HCT116 (cell line): ENCODE data around the gene LIN7A. TPM values are rescaled to one million over a fixed set of nuclear protein-coding genes. Genes with fewer than 3 reads are reported as not detected.

ENCODE experiments used
- ATAC-seq: fragments of 200-7000 bp; cut with Tn5 transposase; 2 replicates; pipeline ENCODE4 v1.9.1; 2020; ENCODE audit warnings: mild to moderate bottlenecking, moderate library complexity
- BruUV-seq: library from RNA; stranded (reverse); fragments of 400-500 nt; replicated peaks from 2 replicates; lab custom pipeline; 2021; lab: Mats Ljungman, UMichigan
- CTCF ChIA-PET: fragments of 300-600 bp; sonication (Branson Sonifier 250); formaldehyde crosslinking; loops from one replicate; lab custom pipeline; 2021; ENCODE audit warnings: antibody characterized with exemption; lab: Charles Lee
- POLR2A ChIA-PET: fragments of 300-600, 350-600 bp; sonication (Branson Sonifier 250); formaldehyde crosslinking; loops from one replicate; lab custom pipeline; 2021; ENCODE audit warnings: antibody characterized with exemption; lab: Charles Lee
- RAD21 ChIA-PET, 2 experiments: fragments of 300-600 bp; sonication (Branson Sonifier 250); formaldehyde crosslinking; loops; one replicate each; lab custom pipeline; 2023; ENCODE audit warnings: low total read pairs in 2 of 2; ENCODE audit not compliant: uncharacterized antibody in 2 of 2, unreplicated experiment in 2 of 2, low non-redundant PET in 1 of 2; lab: Charles Lee
- DNase-seq: peaks from one replicate; pipeline ENCODE4 v3.0.0-alpha.2; 2010; ENCODE audit warnings: low read depth, low spot score
- H2AFZ ChIP-seq: fragments of 200-600 bp; shearing (Covaris generic), sonication (generic); 2 replicates; pipeline ENCODE4 v1.6.1; 2017; ENCODE audit warnings: low read depth, mixed run types, mixed read lengths, antibody characterized with exemption, low read length; ENCODE audit not compliant: poor library complexity, severe bottlenecking
- H3K27ac ChIP-seq: 2 replicates; pipeline ENCODE4 v1.5.1; 2012; ENCODE audit warnings: low read depth, low read length
- H3K27me3 ChIP-seq: fragments of 200-600 bp; sonication (generic); 2 replicates; pipeline ENCODE4 v1.6.1; 2016; ENCODE audit warnings: mixed run types, low read length, mixed read lengths; ENCODE audit not compliant: insufficient read depth
- H3K36me3 ChIP-seq, 2 experiments: fragments of 200-500 bp in 1 of 2; fragments of 200-600 bp in 1 of 2; sonication (Bioruptor generic) in 1 of 2; sonication (generic) in 1 of 2; 2 replicates each; pipeline versions ENCODE4 v1.5.1 to v1.6.1; 2014 to 2016; ENCODE audit warnings: low read length in 2 of 2, inconsistent platforms in 1 of 2, mixed read lengths in 1 of 2, mixed run types in 1 of 2; ENCODE audit not compliant: insufficient read depth in 2 of 2, control insufficient read depth in 1 of 2
- H3K4me1 ChIP-seq, 2 experiments: fragments of 200-600 bp in 1 of 2; sonication (generic) in 1 of 2; 2 replicates each; pipeline versions ENCODE4 v1.5.1 to v1.6.1; 2012 to 2017; ENCODE audit warnings: low read length in 2 of 2, inconsistent platforms in 1 of 2, mild to moderate bottlenecking in 1 of 2, mixed read lengths in 1 of 2, mixed run types in 1 of 2, moderate library complexity in 1 of 2; ENCODE audit not compliant: insufficient read depth in 2 of 2, control insufficient read depth in 1 of 2
- H3K4me2 ChIP-seq: fragments of 200-600 bp; sonication (generic); 2 replicates; pipeline ENCODE4 v1.6.1; 2017; ENCODE audit warnings: mixed run types, low read length, mixed read lengths
- H3K4me3 ChIP-seq, 2 experiments: fragments of 200-600 bp in 1 of 2; sonication (generic) in 1 of 2; replicated peaks in 1 of 2; 2 replicates each; pipeline ENCODE4 v1.5.1; 2011 to 2016; ENCODE audit warnings: low read length in 2 of 2, control low read depth in 1 of 2, low read depth in 1 of 2, mild to moderate bottlenecking in 1 of 2, mixed read lengths in 1 of 2, mixed run types in 1 of 2
- H3K79me2 ChIP-seq: fragments of 200-600 bp; sonication (generic); 2 replicates; pipeline ENCODE4 v1.6.1; 2017; ENCODE audit warnings: mild to moderate bottlenecking, mixed run types, low read length, moderate library complexity, mixed read lengths; ENCODE audit not compliant: insufficient read depth
- H3K9ac ChIP-seq: fragments of 200-600 bp; sonication (generic); 2 replicates; pipeline ENCODE4 v1.6.1; 2016; ENCODE audit warnings: low read length, mixed read lengths
- H3K9me2 ChIP-seq: fragments of 200-600 bp; sonication (generic), shearing (Covaris generic); 2 replicates; pipeline ENCODE4 v1.6.1; 2017; ENCODE audit warnings: mixed run types, mild to moderate bottlenecking, moderate library complexity; ENCODE audit not compliant: insufficient read depth
- H3K9me3 ChIP-seq, 2 experiments: fragments of 200-500 bp in 1 of 2; fragments of 200-600 bp in 1 of 2; sonication (Bioruptor generic) in 1 of 2; sonication (generic) in 1 of 2; 2 replicates each; pipeline ENCODE4 v1.6.1; 2014 to 2017; ENCODE audit warnings: low read length in 2 of 2, mixed read lengths in 2 of 2, inconsistent platforms in 1 of 2, low read depth in 1 of 2, mild to moderate bottlenecking in 1 of 2, mixed run types in 1 of 2, moderate library complexity in 1 of 2; ENCODE audit not compliant: control insufficient read depth in 1 of 2, insufficient read depth in 1 of 2
- H4K20me1 ChIP-seq: fragments of 200-600 bp; sonication (generic), shearing (Covaris generic); 2 replicates; pipeline ENCODE4 v1.6.1; 2017; ENCODE audit warnings: mixed run types, mild to moderate bottlenecking, moderate library complexity; ENCODE audit not compliant: insufficient read depth
- CBX3 ChIP-seq: IDR thresholded peaks from 2 replicates; pipeline ENCODE4 v1.6.1; 2012; ENCODE audit warnings: low read depth
- EGR1 ChIP-seq: IDR thresholded peaks from 2 replicates; pipeline ENCODE4 v1.6.1; 2012; ENCODE audit warnings: low read depth
- ELF1 ChIP-seq: IDR thresholded peaks from 2 replicates; pipeline ENCODE4 v1.6.1; 2012; ENCODE audit warnings: low read depth, borderline replicate concordance
- EZH2 ChIP-seq: fragments of 200-600 bp; sonication (generic); IDR thresholded peaks from 2 replicates; pipeline ENCODE4 v1.6.1; 2017; ENCODE audit warnings: antibody characterized with exemption, mixed run types
- FOSL1 ChIP-seq: IDR thresholded peaks from 2 replicates; pipeline ENCODE4 v1.6.1; 2012; ENCODE audit warnings: low read depth
- POLR2A ChIP-seq: IDR thresholded peaks from 2 replicates; pipeline ENCODE4 v1.7.0; 2011; ENCODE audit warnings: borderline replicate concordance; ENCODE audit not compliant: insufficient read depth, insufficient read length; ENCODE audit errors: extremely low read depth
- POLR2AphosphoS5 ChIP-seq: IDR thresholded peaks from 2 replicates; pipeline ENCODE4 v1.6.1; 2011; ENCODE audit warnings: mild to moderate bottlenecking, low read depth, low read length, moderate library complexity
- RAD21 ChIP-seq: IDR thresholded peaks from 2 replicates; pipeline ENCODE4 v1.6.1; 2012; ENCODE audit warnings: low read depth, mild to moderate bottlenecking
- SIN3A ChIP-seq: IDR thresholded peaks from 2 replicates; pipeline ENCODE4 v1.6.1; 2012; ENCODE audit warnings: low read depth
- SP1 ChIP-seq: IDR thresholded peaks from 2 replicates; pipeline ENCODE4 v1.6.1; 2012; ENCODE audit warnings: low read depth
- TCF7L2 ChIP-seq: IDR thresholded peaks from 2 replicates; pipeline ENCODE4 v1.7.0; 2011; ENCODE audit warnings: borderline replicate concordance, inconsistent platforms; ENCODE audit not compliant: insufficient read depth, insufficient read length; ENCODE audit errors: extremely low read depth
- YY1 ChIP-seq: IDR thresholded peaks from 2 replicates; pipeline ENCODE4 v1.6.1; 2011; ENCODE audit warnings: low read length, low read depth, moderate library complexity, mild to moderate bottlenecking; ENCODE audit not compliant: insufficient replicate concordance; ENCODE audit errors: extremely low read depth
- ZFX ChIP-seq: fragments of 450-650 bp; IDR thresholded peaks from 2 replicates; pipeline ENCODE4 v1.6.1; 2017
- ZNF274 ChIP-seq: fragments of 200-500 bp; sonication (Bioruptor generic); IDR thresholded peaks from 2 replicates; pipeline ENCODE4 v1.6.1; 2014; ENCODE audit warnings: mild to moderate bottlenecking, low read depth, low read length, inconsistent platforms
- intact Hi-C: fragments of 100-400 bp; cut with micrococcal nuclease; formaldehyde crosslinking; loops from 2 replicates; pipeline ENCODE4 v1.10.0; 2022
- total RNA-seq: library from RNA; stranded (reverse); gene quantifications from one replicate; pipeline ENCODE4 v1.2.1, GENCODE V29; 2021; ENCODE audit not compliant: unreplicated experiment
- TF ChIP-seq, protein P1 (sequence below), 3 experiments: fragments of 200-600 bp in 1 of 3; sonication (generic) in 1 of 3; IDR thresholded peaks in 2 of 3; conservative IDR thresholded peaks in 1 of 3; 2 replicates each; pipeline ENCODE4 v1.5.1; 2012 to 2017; ENCODE audit warnings: low read depth in 2 of 3, low read length in 2 of 3, antibody characterized with exemption in 1 of 3, borderline replicate concordance in 1 of 3, control low read depth in 1 of 3, mild to moderate bottlenecking in 1 of 3, mixed read lengths in 1 of 3, mixed run types in 1 of 3, moderate library complexity in 1 of 3; ENCODE audit not compliant: insufficient read depth in 1 of 3
- TF ChIP-seq, protein P2 (sequence below): IDR thresholded peaks from 2 replicates; pipeline ENCODE4 v1.6.1; 2012
- TF ChIP-seq, protein P3 (sequence below): IDR thresholded peaks from 2 replicates; pipeline ENCODE4 v1.6.1; 2011; ENCODE audit warnings: mild to moderate bottlenecking, low read length, moderate library complexity; ENCODE audit not compliant: insufficient replicate concordance; ENCODE audit errors: extremely low read depth

LIN7A gene
- total RNA-seq, 1 experiment from 2014 or later: 1.5 TPM

- intact Hi-C loops: no loop called here
- Histone ChIP-seq H4K20me1 (no peaks in the 10 kb centered on the region), H3K4me1 (no peaks in the 10 kb centered on the region), H3K27me3 (peaks cover 12% of the 10 kb centered on the region; the same call in 1 of the 2 replicates), H3K9me3 (no peaks in the 10 kb centered on the region), H2AFZ (no peak overlapping the region), H3K4me3 (no peak overlapping the region), H3K27ac (no peak overlapping the region), H3K79me2 (no peaks in the 10 kb centered on the region), H3K36me3 (no peaks in the 10 kb centered on the region), H3K9ac (no peak overlapping the region), H3K4me2 (no peak overlapping the region), H3K9me2 (no peaks in the 10 kb centered on the region)
- ATAC-seq: no peak
- no peak for DNase-seq
- RAD21 ChIA-PET: no interaction called here
- TF ChIP-seq YY1: no peak
- TF ChIP-seq POLR2AphosphoS5: no peak
- TF ChIP-seq, protein P1, sequence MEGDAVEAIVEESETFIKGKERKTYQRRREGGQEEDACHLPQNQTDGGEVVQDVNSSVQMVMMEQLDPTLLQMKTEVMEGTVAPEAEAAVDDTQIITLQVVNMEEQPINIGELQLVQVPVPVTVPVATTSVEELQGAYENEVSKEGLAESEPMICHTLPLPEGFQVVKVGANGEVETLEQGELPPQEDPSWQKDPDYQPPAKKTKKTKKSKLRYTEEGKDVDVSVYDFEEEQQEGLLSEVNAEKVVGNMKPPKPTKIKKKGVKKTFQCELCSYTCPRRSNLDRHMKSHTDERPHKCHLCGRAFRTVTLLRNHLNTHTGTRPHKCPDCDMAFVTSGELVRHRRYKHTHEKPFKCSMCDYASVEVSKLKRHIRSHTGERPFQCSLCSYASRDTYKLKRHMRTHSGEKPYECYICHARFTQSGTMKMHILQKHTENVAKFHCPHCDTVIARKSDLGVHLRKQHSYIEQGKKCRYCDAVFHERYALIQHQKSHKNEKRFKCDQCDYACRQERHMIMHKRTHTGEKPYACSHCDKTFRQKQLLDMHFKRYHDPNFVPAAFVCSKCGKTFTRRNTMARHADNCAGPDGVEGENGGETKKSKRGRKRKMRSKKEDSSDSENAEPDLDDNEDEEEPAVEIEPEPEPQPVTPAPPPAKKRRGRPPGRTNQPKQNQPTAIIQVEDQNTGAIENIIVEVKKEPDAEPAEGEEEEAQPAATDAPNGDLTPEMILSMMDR (IDR thresholded peaks at IDR 0.05 in 2 of 3, conservative IDR thresholded peaks at IDR 0.05 in 1 of 3; ENCODE audit: borderline replicate concordance in 1 of 3, insufficient read depth in 1 of 3, low read depth in 2 of 3, low read length in 2 of 3): no peak
- TF ChIP-seq TCF7L2: no peak
- no peak for TF ChIP-seq EGR1
- TF ChIP-seq, protein P2, sequence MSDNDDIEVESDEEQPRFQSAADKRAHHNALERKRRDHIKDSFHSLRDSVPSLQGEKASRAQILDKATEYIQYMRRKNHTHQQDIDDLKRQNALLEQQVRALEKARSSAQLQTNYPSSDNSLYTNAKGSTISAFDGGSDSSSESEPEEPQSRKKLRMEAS: no peak
- TF ChIP-seq ZNF274: no peak
- no peak for TF ChIP-seq RAD21
- no peak for TF ChIP-seq SIN3A
- TF ChIP-seq SP1: no peak
- no peak for TF ChIP-seq POLR2A
- TF ChIP-seq, protein P3, sequence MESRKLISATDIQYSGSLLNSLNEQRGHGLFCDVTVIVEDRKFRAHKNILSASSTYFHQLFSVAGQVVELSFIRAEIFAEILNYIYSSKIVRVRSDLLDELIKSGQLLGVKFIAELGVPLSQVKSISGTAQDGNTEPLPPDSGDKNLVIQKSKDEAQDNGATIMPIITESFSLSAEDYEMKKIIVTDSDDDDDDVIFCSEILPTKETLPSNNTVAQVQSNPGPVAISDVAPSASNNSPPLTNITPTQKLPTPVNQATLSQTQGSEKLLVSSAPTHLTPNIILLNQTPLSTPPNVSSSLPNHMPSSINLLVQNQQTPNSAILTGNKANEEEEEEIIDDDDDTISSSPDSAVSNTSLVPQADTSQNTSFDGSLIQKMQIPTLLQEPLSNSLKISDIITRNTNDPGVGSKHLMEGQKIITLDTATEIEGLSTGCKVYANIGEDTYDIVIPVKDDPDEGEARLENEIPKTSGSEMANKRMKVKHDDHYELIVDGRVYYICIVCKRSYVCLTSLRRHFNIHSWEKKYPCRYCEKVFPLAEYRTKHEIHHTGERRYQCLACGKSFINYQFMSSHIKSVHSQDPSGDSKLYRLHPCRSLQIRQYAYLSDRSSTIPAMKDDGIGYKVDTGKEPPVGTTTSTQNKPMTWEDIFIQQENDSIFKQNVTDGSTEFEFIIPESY: no peak
- no peak for TF ChIP-seq EZH2
- no peak for TF ChIP-seq ELF1
- TF ChIP-seq ZFX: no peak
- TF ChIP-seq CBX3: no peak
- no peak for TF ChIP-seq FOSL1
- CTCF ChIA-PET: no interaction called here
- POLR2A ChIA-PET: no interaction called here
- BruUV-seq: no TSS peak
Observed at GRCh38 chr12:80860928-80861327, 76.8 kb downstream of the LIN7A start.
